Uterus (tissue), 4 donors: Measurements from ENCODE around the gene CLDN22. TPM values are rescaled to one million over a fixed set of nuclear protein-coding genes. Genes with fewer than 3 reads are reported as not detected.

ENCODE experiments used
- DNase-seq, 2 donors: peaks; one replicate each; pipeline ENCODE4 v3.0.0-alpha.2; 2019 to 2020
- H3K27ac ChIP-seq, 2 donors: fragments of 200-600 bp; sonication (generic); 1 replicate in 1 of 2; 2 replicates in 1 of 2; pipeline ENCODE4 v1.5.1; 2016 to 2018
- H3K27me3 ChIP-seq, 2 donors: fragments of 200-600 bp; sonication (generic); one replicate each; pipeline ENCODE4 v1.5.1; 2018 to 2019; ENCODE audit warnings: control low read depth in 1 of 2
- H3K36me3 ChIP-seq, 2 donors: fragments of 200-600 bp; sonication (generic); one replicate each; pipeline ENCODE4 v1.5.1; 2019; ENCODE audit warnings: control low read depth in 1 of 2
- H3K4me1 ChIP-seq, 2 donors: fragments of 200-600 bp; sonication (generic); one replicate each; pipeline ENCODE4 v1.5.1; 2018 to 2019; ENCODE audit warnings: control low read depth in 1 of 2
- H3K4me3 ChIP-seq, 2 donors: fragments of 200-600 bp; sonication (generic); 1 replicate in 1 of 2; 2 replicates in 1 of 2; pipeline ENCODE4 v1.5.1; 2018 to 2019; ENCODE audit warnings: mild to moderate bottlenecking in 1 of 2
- H3K9me3 ChIP-seq, 2 donors: fragments of 200-600 bp; sonication (generic); one replicate each; pipeline ENCODE4 v1.5.1; 2019; ENCODE audit warnings: control low read depth in 1 of 2
- POLR2A ChIP-seq, 2 donors: fragments of 450-650 bp; IDR thresholded peaks; one replicate each; pipeline ENCODE4 v1.6.1; 2016; ENCODE audit warnings: antibody characterized with exemption in 2 of 2, mild to moderate bottlenecking in 1 of 2, moderate library complexity in 1 of 2
- intact Hi-C: fragments of 100-400 bp; cut with DNase I; formaldehyde crosslinking; loops from one replicate; pipeline ENCODE4 v1.15.1; 2023; ENCODE audit warnings: low total_unique reads
- total RNA-seq, 4 donors: library from RNA; depleted of rRNA in 3 of 4; stranded (reverse); fragments of >200 nt in 3 of 4; gene quantifications; one replicate each; pipeline versions ENCODE4 v1.1.0 to v1.2.4, GENCODE V29; 2014 to 2023
- TF ChIP-seq, protein P1 (sequence below), 4 experiments: fragments of 200-600 bp in 2 of 4; fragments of 450-650 bp in 2 of 4; sonication (generic) in 2 of 4; IDR thresholded peaks; one replicate each; pipeline ENCODE4 v1.5.1; 2016 to 2019; ENCODE audit warnings: antibody characterized with exemption in 4 of 4, mild to moderate bottlenecking in 2 of 4, moderate library complexity in 1 of 4
- donor health status: DM: yes; HTN: yes; CAD: no.

CLDN22 gene
- total RNA-seq, 4 donors from 2014 or later, result 1.0 to 3.5 TPM; not detected in 2

- intact Hi-C loops, result no loop called here
- Histone ChIP-seq H3K27ac (no peak overlapping the region), H3K4me1 (no peaks in the 10 kb centered on the region), H3K9me3 (no peaks in the 10 kb centered on the region), H3K36me3 (no peaks in the 10 kb centered on the region), H3K27me3 (no peaks in the 10 kb centered on the region), H3K4me3 (no peak overlapping the region)
- TF ChIP-seq, protein P1, sequence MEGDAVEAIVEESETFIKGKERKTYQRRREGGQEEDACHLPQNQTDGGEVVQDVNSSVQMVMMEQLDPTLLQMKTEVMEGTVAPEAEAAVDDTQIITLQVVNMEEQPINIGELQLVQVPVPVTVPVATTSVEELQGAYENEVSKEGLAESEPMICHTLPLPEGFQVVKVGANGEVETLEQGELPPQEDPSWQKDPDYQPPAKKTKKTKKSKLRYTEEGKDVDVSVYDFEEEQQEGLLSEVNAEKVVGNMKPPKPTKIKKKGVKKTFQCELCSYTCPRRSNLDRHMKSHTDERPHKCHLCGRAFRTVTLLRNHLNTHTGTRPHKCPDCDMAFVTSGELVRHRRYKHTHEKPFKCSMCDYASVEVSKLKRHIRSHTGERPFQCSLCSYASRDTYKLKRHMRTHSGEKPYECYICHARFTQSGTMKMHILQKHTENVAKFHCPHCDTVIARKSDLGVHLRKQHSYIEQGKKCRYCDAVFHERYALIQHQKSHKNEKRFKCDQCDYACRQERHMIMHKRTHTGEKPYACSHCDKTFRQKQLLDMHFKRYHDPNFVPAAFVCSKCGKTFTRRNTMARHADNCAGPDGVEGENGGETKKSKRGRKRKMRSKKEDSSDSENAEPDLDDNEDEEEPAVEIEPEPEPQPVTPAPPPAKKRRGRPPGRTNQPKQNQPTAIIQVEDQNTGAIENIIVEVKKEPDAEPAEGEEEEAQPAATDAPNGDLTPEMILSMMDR (IDR thresholded peaks at IDR 0.05), result no peak
- TF ChIP-seq POLR2A (IDR thresholded peaks at IDR 0.05), result no peak
- no peak for DNase-seq
Observed at GRCh38 chr4:183352546-183352945, 32.5 kb upstream of the CLDN22 start.

- no peak for TF ChIP-seq POLR2A (IDR thresholded peaks at IDR 0.05)
- TF ChIP-seq, protein P1 (IDR thresholded peaks at IDR 0.05), result no peak
- no peaks in the 10 kb centered on the region for H3K36me3 ChIP-seq
- no peaks in the 10 kb centered on the region for H3K9me3 ChIP-seq
- no peak overlapping the region for H3K4me3 ChIP-seq
- H3K27me3 ChIP-seq, result no peaks in the 10 kb centered on the region
- H3K27ac ChIP-seq, result no peak overlapping the region
- intact Hi-C loops, result no loop called here
- no peak for DNase-seq
- H3K4me1 ChIP-seq, result no peaks in the 10 kb centered on the region
Observed at GRCh38 chr4:183350317-183351071, 30.4 kb upstream of the CLDN22 start.

DNA sequence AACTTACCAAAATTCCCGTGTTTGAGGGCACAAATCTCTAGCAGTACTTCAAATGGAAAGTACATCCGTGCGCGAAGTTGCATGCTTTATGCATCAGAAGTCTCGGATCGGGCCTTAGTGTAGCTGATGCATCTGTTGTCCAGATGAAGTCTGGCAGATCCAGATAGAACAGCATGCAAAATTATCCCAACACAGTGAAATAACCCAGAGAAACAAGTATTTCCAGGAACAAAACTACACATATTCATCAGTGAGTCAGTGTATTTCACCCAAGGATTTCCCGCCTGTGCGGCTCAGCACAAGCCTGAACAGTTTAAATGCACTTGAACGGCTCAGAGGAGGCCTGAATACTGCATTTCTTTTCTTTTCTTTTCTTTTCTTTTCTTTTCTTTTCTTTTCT is 29.6 kb upstream of the CLDN22 start:
- no peaks in the 10 kb centered on the region for H3K9me3 ChIP-seq
- TF ChIP-seq, protein P1 (IDR thresholded peaks at IDR 0.05), result no peak
- TF ChIP-seq POLR2A (IDR thresholded peaks at IDR 0.05), result no peak
- intact Hi-C loops, result no loop called here
- no peaks in the 10 kb centered on the region for H3K27me3 ChIP-seq
- H3K4me1 ChIP-seq, result no peaks in the 10 kb centered on the region
- no peak for DNase-seq
- no peak overlapping the region for H3K4me3 ChIP-seq
- no peaks in the 10 kb centered on the region for H3K36me3 ChIP-seq
- no peak overlapping the region for H3K27ac ChIP-seq

- no peaks in the 10 kb centered on the region for H3K36me3 ChIP-seq
- H3K9me3 ChIP-seq, result no peaks in the 10 kb centered on the region
- DNase-seq, result no peak
- H3K27me3 ChIP-seq, result no peaks in the 10 kb centered on the region
- TF ChIP-seq, protein P1 (IDR thresholded peaks at IDR 0.05), result no peak
- no peak for TF ChIP-seq POLR2A (IDR thresholded peaks at IDR 0.05)
- intact Hi-C loops, result no loop called here
- H3K4me1 ChIP-seq, result no peaks in the 10 kb centered on the region
- H3K4me3 ChIP-seq, result no peak overlapping the region
- no peak overlapping the region for H3K27ac ChIP-seq
Observed at GRCh38 chr4:183348706-183349659, 28.9 kb upstream of the CLDN22 start.

DNA sequence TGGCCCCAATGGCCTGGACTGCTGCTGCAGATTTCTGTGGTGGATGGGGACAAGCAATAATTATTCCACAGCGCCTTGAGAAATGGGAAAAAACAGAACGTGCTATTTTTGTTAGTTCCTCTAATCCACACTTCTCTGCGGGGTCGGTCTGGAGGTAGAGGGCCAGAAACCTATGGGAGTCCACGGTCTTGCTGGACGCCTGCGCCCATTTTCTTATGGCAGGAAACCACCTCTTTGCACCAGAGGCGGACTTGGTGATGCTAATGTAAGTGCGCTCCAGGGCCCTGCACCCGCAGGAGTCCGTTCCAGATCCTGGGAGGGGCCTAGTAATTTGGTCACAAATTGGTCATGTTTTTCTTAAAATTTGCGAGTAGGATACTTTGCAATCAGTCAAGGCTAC is 28.1 kb upstream of the CLDN22 start:
- no peak overlapping the region for H3K4me3 ChIP-seq
- no peak for DNase-seq
- intact Hi-C loops, result no loop called here
- no peaks in the 10 kb centered on the region for H3K9me3 ChIP-seq
- TF ChIP-seq POLR2A (IDR thresholded peaks at IDR 0.05), result no peak
- TF ChIP-seq, protein P1 (IDR thresholded peaks at IDR 0.05), result no peak
- no peaks in the 10 kb centered on the region for H3K4me1 ChIP-seq
- no peaks in the 10 kb centered on the region for H3K27me3 ChIP-seq
- no peak overlapping the region for H3K27ac ChIP-seq
- no peaks in the 10 kb centered on the region for H3K36me3 ChIP-seq
